Raji (cell line): ENCODE data around the gene LENG8.

Experiments used
- POLR2A ChIP-seq: IDR thresholded peaks from 2 replicates; pipeline ENCODE4 v1.6.1; 2011; ENCODE audit warnings: low read depth, low read length, control low read depth; ENCODE audit not compliant: insufficient read depth

LENG8 gene

GRCh38 chr19:54448774-54449700 lies at the start of gene LENG8:
Gene LENG8 (plus strand): TSS chr19:54449199. CDS start chr19:54451345, 2,146 bp downstream.
- TF ChIP-seq POLR2A: peak; percentile 99

DNA sequence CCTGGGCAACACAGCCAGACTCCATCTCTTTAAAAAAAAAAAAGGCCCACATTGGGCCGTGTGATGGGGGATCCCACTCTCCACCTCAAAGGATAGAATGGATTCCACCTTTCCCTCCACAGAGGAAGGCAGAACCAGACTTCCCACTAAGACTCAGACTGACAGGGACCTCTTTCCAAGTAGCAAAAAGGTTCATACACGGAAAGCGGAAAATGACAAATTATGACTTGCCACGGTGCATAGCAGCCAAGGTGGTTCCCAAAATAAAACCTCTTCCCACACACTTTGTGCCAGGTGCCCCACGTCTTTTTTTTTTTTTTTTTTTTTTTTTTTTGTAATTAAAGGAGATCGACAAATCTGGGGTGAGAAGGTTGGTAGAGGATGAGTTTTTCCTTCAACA lies 48.1 kb upstream of the LENG8 start:
- TF ChIP-seq POLR2A: no peak

GRCh38 chr19:54403054-54403453 lies 45.9 kb upstream of the LENG8 start:
- no peak for TF ChIP-seq POLR2A

- TF ChIP-seq POLR2A: no peak
Measured at GRCh38 chr19:54405628-54406027, 43.4 kb upstream of the LENG8 start.

DNA sequence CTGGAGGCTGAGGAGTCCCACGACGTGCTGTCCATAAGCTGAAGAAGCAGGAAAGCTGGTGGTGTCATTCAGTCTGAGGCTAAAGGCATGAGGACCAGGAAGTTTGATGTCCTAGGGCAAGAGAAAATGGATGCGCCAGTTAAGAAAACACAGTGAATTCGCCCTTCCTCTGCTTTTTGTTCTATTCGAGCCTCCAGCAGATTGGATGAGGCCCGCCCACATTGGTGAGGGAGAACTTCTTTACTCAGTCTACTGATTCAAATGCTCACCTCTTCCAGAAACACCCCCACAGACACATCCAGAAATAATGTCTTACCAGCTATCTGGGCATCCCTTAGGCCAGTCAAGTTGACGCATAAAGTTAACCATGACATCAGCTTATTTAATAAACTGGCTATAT lies 41.2 kb upstream of the LENG8 start:
- TF ChIP-seq POLR2A: no peak

- no peak for TF ChIP-seq POLR2A
Measured at GRCh38 chr19:54408456-54409026, 40.5 kb upstream of the LENG8 start.

DNA sequence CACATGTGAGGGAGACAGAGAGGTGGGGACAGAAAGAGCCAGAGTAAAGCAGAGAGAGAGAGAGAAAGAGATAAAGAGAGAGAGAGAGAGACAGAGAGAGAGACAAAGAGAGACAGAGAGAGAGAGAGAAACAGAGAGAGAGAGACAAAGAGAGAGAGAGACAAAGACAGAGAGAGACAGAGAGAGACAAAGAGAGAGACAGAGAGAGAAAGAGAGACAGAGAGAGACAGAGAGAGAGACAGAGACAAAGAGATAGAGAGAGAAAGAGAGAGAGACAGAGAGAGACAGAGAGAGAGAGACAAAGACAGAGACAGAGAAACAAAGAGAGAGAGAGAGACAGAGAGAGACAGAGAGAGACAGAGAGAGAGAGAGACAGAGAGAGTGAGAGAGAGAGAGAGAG lies 38.0 kb upstream of the LENG8 start:
- no peak for TF ChIP-seq POLR2A

DNA sequence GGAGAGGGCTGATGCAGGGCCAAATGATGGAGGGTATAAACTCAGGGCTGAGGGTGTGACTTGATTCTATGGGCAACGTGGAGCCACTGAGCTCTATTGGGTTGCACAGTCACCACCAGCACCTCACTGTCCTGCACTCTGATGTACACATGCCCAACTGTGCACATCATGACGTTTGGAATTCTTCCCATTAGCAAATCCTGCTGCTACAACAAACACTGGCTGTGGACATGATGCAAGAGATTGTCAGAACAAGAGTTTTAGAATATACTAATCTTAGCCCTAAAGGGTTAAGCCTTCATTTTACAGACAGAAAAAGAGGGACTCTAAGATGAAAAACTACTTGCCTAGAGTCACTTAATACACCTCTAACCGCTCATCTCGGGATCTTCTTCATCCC lies 36.1 kb upstream of the LENG8 start:
- no peak for TF ChIP-seq POLR2A

- TF ChIP-seq POLR2A: no peak
Measured at GRCh38 chr19:54414156-54414555, 34.8 kb upstream of the LENG8 start.

GRCh38 chr19:54415208-54415900 lies 33.6 kb upstream of the LENG8 start, which contains the start of gene TTYH1:
Gene TTYH1 (plus strand): TSS chr19:54415464. CDS start chr19:54415553, 89 bp downstream.
- TF ChIP-seq POLR2A: no peak

DNA sequence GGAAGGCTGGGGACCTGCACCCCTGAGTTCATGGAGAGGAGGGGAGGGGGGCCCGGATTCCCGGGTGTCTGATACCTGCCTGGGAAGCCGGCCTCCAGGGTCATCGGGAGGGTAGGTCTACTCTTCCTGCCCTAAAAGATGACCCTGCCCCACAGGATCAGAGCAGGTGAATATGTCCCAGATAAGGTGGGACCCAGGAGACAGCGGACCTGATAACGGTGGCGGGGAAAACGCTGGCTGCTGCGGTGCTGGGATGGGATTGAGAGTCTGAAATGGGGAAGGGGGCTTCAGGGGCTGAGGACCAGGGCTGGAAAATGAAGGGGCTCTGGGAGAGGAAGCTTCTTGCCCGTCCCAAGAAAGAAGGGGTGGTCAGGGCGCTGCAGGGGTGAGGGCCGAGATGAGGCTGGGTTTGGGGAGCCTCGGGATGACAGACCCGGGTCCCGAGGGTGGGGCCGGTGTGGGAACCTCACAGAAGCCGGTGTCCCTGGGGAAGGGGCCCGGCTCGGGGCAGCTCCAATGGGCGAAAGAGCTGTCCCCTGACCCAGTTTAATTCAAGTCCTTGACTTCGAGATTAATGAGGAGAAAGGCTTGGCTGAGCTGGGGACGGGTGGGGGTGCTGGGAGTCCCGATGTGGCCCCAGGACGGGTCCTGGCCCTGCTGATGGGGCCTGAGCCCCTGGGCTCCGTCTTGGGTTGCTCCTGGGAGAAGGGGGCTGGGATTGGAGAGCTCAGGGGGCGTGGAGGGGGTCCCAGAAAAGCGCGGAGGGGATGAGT lies 32.9 kb upstream of the LENG8 start:
- no peak for TF ChIP-seq POLR2A

DNA sequence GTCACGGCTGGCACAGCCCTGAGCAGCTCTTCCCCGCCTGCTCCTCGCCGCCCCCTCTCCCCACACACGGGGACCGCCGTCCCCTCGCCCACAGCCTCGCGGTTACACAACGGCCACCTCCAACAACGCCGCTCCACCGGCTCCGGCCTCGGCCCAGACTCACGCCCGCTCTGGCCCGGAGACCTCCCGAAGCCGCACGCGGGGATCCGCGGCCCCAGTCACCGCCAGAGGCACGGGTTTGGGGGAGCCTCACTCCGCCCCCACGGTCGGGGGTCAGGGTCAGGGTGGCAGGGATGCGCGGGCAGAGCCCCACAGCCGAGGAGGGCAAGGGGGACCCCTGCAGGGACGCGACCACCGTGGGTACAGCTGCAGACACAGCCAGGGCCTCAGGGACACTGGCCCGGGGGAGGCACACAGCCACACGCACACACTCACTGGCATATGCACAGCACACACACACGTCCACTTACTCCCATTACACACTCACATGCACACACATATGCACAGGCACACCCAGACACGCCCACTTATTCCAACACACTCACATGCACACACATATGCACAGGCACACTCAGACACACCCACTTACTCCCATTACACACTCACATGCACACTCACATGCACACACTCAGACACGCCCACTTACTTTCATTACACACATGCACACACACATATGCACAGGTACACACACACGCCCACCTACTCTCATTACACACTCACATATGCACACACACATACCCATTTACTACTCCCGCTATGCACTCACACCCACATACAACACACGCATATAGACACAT lies 32.1 kb upstream of the LENG8 start:
- TF ChIP-seq POLR2A: no peak

- TF ChIP-seq POLR2A: no peak
Measured at GRCh38 chr19:54418030-54418929, 30.7 kb upstream of the LENG8 start.
